ENCODE results near the gene ERG28.
"Not testable (repeated sequence)": the region's sequence is repeated elsewhere in the genome, so short reads cannot be mapped to it uniquely, and the experiment has no call there.

Gene ERG28

DNA sequence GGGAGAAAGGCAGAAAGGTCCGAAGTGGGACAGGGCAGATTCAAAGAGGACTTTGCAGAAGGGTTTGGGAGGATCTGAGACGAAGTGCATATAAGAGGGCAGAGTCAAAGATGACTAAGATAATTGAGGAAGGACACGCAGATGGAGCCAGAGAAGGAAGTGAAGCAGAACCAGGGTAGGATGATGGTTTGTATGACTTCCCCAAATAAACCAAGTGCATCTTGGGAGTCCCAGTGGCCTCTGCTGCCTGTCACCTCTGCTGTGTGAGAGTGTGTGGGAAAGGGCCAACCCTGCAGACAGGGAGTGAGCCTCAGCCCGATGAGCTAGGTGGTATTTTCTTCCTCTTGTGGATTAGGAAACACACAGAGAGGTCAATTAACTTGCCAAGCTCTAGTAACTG, 45.5 kb downstream of the ERG28 start:
- no peak for DNase-seq

DNA sequence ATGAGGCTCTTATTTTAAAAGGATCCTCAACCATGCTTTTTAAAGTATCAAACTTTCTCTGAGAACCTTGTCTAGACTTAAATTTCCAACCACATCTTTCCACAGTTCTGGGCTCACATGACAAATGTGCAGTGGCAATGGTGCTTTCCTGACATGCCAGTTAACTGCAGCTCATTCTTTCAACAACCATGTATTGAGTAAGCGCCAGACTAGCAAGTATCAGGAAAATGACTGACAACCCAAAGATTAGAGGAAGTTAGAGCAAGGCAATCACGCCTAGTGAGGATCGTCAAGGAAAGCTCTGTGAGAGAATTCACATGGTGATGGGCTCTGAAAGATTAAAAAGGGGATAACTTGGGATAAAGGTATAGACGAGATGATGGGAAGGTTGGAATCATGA, 46.5 kb downstream of the ERG28 start:
- no peak for DNase-seq

DNA sequence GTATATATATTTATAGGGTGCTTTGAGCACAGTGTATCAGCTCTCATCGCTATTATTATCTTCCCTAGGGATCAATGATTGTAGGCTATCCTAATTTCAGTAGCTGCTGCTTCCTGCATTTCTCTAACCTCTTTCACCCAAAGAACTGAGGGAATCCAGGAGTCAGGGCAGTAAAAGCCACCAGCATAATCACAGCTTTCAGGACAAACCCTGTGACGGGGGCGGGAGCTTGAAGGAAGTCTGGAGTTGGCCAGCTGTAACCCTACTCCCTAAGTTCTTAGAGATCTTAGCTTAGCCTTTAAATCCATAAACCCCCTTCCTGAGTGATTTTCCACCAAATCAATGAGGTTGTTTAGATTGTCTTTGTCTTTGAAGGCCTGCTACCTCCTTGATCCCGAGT, 48.5 kb downstream of the ERG28 start:
- DNase-seq: no peak

DNA sequence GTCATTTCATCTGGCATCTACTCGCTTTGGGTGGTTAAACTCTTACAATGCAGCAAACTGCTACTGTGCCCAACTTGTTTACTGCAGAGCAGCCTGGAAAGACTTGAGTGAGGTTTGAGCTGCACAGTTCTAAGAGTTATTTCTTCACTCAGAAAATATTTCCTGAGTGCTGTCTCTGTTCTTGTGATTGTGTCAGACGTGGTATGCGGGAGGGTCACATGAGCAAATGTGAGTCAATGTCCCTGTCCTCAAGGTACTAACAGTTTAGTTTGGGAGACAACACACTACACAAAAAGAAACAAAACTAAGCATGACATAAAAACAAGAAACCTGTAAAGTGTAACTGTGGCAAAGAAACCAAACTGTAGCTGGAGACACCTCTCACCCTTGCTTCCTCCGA, 49.8 kb downstream of the ERG28 start:
- no peak for DNase-seq

DNA sequence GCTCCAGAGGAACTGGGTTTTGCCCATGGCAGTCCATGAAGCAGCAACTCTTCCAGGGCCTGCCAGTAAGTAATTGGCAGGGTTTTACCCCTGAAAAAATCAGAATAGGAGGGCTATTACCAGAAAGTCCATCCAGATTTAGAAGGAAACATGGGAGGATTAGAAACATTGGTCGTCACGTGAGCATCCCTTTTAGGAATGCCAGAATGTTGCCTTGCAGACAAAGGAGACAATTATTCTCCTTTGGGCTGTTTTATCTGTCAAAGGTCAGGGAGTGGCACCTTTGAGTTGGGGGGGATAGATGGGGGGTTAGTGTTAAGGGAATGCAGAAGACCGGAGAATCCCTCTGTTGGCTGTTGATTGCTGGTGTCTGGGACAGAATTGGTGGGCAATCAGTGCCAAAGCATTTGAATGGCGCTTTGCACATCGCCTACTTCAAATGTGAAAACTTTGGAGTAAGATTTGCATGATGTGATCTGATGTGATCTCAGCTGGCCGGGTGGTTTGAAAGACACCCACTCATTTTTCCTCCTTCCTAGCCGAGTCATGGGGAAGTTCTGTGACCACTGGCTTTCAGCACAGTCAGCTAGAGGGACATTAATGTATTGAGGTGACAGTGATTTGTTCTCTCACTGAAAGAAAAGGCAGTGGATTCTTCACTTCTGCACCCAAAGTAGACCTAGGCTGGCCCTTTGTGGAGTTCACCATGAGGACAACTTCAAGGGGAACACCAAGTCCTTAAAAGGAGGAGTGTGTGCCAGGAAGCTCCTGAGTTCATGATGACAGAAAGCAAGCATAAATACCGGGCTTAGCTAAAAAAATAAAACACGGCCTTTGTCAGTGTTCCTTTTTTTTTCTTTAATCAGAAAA, 50.8 kb downstream of the ERG28 start:
- DNase-seq: no peak

DNA sequence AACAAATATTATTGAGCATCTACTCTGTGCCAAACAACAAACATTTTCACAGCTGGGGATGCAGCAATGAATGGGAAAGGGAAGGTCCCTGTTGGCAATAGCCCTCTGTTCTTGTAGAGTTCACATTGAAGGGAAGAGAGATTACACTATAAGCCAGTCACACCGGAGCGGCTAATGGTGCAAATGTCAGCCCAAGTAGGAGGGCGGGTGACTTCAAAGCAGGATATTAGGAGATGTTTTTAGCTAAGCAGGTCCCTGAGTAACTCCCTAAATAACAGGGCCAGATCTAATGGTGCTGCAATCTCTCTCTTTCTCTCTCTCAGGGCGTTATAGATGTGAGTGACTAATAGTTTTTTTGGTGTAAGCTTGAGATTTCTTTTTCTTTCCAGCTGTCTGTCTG, 51.6 kb downstream of the ERG28 start:
- no peak for DNase-seq

DNA sequence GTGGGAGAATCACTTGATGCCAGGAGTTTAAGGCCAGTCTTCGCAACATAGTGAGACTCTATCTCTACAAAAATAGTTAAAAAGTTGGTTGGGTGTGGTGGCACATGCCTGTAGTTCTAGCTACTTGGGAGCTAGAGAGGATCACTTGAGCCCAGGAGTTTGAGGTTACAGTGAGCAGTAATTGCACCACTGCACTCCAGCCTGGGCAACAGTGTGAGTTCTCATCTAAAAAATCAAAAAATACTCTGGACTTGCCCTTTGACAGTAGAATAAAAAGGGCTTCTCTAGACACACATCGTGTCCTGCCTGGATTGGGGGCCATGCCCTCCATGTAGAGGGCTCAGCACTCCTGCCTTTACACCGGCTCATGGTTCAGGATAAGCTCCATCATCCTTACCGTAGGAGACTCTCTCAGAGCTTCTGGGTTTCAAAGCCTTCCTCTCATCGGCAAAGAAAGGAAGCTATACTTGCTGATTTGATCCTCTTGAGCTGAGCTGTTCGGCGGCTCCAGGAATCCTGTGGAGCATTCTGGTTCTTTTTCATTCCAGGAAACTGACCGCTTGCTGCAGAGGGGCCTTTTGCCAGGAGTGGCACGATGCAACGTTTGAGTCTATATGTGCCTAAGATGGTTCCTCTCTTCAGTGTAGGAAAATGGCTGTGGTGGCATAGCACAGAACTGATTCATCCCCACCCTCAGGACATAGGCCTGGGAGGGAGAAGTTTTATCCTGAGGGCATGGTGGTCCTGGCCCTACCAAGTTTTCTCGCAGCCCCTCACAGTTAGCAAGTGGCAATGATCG, 52.6 kb downstream of the ERG28 start:
- no peak for DNase-seq

DNA sequence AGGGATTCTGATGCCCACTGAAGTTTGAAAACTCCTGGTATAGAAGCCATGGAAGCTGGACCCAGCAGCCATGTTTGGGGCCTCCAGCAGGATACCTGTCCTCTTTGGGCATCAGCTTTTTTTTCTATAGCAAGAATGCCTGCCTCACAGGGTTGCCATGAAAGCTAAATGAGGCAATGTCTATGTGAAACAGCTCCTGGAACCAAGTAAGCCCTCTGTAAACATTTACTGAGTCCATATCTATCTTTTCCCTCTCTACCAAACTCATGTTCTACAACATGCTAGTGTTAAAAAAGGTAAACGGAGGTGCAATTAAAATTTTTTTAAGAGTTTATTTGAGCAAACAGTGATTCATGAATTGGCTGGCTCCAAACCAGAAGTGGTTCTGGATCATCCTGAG, 53.6 kb downstream of the ERG28 start:
- DNase-seq: no peak

DNA sequence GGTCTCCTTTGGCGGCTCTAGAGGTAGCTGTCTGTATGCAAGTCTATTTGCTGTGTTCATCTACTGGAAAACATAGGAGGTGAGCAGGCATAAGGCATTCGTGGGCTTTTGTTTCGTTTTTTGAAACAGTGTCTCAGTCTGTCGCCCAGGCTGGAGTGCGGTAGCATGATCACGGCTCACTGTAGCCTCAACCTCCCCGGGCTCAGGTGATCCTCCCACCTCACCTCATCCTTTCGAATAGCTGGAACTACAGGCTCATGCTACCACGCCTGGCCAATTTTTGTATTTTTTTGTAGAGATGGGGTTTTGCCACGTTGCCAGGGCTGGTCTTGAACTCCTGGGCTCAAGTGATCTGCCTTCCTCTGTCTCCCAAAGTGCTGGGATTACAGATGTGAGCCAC, 54.8 kb downstream of the ERG28 start:
- DNase-seq: no peak

DNA sequence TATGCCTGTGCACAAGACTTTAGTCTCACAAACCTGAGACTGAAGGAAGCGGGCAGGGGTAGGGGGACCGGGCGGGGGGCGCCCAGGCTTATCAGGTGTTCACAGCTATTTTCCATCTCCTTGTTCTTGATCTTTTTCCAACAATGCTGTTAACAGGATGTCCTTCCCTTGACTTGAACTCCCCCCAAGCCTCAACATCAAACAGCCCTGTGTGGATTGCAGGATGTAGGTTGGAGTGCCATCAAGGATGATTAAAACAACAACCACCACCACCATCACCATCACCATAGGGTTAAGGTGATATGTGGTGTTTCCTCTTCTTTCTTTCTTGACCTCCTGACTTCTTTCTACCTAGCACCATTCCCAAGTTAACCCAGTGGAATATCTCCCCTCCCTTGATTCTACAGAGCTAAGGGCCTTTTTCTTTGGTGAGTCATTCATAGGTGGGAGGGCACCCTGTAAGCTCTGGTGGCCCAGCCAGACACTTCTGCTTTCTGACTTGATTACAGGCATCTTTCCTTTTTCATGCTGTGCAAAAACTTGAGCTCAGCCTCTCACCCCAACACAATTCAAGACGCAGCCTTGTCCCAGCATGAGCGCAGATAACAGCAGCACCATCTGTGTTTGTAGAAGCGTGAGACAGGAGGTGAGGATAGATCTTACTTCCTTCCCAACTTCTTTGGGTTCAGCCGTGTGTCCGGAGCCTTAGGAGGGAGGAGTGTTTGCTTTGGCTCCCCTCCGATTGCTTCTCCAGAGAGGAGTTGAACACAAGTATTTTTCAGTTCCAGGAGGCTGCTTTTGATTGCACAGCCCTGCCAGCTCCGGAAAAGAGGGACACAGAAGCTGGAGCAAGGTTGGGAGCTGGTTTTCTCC, 55.5 kb downstream of the ERG28 start:
- no peak for DNase-seq

DNA sequence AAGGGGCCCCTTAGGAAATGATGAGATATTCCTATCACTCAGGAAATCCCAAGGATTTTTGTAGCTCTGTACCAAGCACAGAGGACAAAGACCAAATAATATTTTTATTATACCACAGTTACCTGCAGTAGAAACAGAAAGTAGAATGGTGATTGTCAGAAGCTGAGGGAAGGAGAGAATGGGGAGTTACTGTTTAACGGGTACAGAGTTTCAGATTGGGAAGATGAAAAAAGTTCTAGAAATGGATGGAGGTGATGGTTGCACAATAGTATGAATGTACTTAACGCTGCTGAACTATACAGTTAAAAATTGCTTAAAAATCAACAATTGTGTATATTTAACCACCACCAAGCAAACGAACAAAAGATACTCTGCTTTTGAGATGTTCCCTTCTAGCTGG, 58.2 kb downstream of the ERG28 start:
- DNase-seq: no peak

DNA sequence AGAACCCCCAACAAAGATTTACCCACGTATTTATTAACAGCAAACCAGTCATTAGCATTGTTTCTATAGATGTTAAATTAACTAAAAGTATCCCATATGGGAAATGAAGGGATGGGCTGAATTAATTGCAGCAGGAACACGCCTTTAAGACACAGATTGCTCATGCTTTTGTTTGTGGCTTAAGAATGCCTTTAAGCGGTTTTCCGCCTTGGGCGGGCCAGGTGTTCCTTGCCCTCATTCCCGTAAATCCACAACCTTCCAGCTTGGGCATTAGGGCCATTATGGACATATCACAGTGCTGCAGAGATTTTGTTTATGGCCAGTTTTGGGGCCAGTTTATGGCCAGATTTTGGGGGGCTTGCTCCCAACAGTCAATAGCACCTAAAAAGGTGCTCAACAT, 59.6 kb downstream of the ERG28 start:
- not testable (repeated sequence) for DNase-seq

DNA sequence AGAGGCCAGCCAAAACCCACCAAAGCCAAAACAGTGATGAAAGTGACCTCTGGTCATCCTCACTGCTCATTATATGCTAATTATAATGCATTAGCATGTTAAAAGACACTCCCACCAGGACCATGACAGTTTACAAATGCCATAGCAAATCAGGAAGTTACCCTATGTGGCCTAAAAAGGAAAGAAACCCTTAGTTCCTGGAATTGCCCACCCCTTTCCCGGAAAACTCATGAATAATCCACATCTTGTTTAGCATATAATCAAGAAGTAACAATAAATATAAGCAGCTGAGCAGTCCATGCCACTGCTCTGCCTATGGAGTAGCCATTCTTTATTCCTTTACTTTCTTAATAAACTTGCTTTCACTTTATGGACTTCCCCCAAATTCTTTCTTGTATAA, 60.6 kb downstream of the ERG28 start:
- DNase-seq: not testable (repeated sequence)

Data from NCI-H2107 (cell line).